ENCODE measurements around the gene SIL1.

The SIL1 gene

DNA sequence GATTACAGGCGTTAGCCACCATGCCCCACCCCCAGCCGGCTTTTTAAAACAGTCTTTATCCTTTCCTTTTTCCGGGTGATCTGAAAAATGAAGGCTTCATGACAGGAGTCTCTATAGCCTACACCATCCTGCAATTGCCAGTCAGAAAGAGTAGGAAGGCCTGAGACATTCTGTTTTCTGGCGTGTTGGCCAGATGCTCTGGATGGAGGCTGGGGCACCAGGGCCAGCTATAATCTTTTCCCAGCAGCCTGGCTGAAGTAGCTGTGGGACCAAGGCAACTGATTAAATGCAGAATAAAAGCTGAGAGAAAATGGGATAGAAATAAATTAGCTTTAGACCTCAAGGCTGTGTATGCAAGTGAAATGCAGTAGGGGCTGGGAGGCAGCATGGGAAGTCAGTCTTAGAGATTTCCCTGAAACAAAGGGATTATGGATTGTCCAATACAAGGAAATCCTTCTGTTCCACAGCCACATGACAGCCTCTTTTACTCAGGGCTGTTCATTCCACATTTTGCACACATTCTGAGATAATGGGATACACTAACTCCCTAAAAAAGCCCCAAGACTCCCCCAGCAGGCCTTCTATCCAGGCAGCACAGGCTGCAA lies 207.1 kb downstream of the SIL1 start:
- Histone ChIP-seq H3K36me3 (ENCODE audit: insufficient read depth, low read length) (no peaks in the 10 kb centered on the region), H3K4me1 (ENCODE audit: insufficient read depth, low read length) (no peaks in the 10 kb centered on the region), H3K9me3 (ENCODE audit: low read length) (no peaks in the 10 kb centered on the region), H2AFZ (ENCODE audit: low read depth, low read length) (no peak overlapping the region), H3K4me3 (ENCODE audit: low read length) (no peak overlapping the region), H3K27me3 (ENCODE audit: insufficient read depth, low read length) (no peaks in the 10 kb centered on the region)

DNA sequence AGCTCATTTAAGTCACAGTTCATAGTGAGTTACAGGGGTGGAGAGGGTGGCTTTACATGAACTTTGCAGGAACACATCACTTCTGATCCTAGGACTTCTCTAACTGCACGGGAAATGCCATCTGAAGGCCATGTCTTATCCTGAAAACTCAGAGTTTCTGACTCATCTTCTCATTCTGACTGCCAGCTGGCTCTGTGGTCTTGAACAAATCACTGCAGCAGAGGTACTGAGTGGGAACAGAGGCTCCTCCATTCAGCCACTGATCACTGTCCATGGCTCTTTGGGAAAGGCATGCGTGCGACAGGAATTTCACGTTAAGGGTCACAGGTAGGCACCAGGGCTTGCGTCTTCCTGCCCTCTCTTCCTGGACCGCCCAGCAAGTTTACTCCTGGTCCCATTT lies 208.4 kb downstream of the SIL1 start:
- Histone ChIP-seq H3K4me1 (ENCODE audit: insufficient read depth, low read length) (no peaks in the 10 kb centered on the region), H3K36me3 (ENCODE audit: insufficient read depth, low read length) (no peaks in the 10 kb centered on the region)

DNA sequence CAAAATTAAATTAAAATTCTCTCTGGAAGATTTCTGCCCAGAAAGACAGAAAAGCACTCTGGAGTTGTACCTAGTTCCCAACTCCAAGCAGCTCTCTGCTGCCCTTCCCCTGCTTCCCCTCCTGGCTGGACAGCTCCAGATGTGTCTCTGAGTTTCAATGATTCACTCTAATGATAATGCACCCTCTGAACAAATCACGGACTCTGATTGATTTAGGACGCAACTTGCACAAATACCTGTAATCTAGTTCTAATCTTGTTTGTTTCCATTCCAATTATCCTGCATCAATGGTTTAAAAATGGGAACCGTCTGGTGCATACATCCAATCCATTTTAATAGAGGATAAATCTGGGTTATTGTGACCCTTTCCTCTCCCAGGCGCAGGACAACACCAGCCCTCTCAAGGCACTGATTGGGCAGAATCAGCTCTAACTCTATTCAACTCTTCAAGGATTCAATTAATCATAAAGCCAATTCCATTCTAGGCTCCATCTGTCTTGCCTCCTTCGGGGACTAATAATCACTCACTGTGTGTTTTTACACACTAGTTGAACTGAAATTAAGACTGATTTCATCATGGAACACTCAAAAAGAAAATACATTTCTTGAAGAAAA lies 211.9 kb downstream of the SIL1 start:
- Histone ChIP-seq H3K9me3 (ENCODE audit: low read length) (no peaks in the 10 kb centered on the region), H3K27me3 (ENCODE audit: insufficient read depth, low read length) (no peaks in the 10 kb centered on the region), H3K4me3 (ENCODE audit: low read length) (no peak overlapping the region), H3K4me1 (ENCODE audit: insufficient read depth, low read length) (no peaks in the 10 kb centered on the region), H3K36me3 (ENCODE audit: insufficient read depth, low read length) (no peaks in the 10 kb centered on the region), H2AFZ (ENCODE audit: low read depth, low read length) (no peak overlapping the region)

More for the DNA sequence above, 208.4 kb downstream of the SIL1 start:
- no peaks in the 10 kb centered on the region for H3K9me3 ChIP-seq (ENCODE audit: low read length)
- no peak overlapping the region for H3K4me3 ChIP-seq (ENCODE audit: low read length)
- no peaks in the 10 kb centered on the region for H3K27me3 ChIP-seq (ENCODE audit: insufficient read depth, low read length)
- H2AFZ ChIP-seq (ENCODE audit: low read depth, low read length): no peak overlapping the region

DNA sequence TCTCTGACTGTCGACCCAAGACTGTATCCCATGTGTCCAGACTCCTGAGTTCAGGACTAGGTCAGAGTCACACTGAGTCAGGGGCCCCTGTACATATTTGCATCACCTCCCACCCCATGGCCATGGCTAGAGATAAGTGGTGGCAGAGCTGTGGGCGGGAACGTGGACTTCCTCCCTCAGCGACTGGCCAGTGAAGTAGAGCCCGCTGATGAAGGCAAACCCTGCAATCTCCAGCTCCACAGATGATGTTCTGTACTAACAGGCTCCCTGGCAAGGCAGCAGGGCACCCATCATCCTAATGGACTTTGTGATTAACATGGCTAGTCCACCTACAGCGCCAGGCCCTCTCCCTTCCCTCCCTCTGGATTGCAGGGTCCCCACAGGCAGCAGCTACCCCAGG lies 212.5 kb downstream of the SIL1 start:
- Histone ChIP-seq H3K9me3 (ENCODE audit: low read length) (no peaks in the 10 kb centered on the region), H2AFZ (ENCODE audit: low read depth, low read length) (no peak overlapping the region), H3K4me1 (ENCODE audit: insufficient read depth, low read length) (no peaks in the 10 kb centered on the region), H3K36me3 (ENCODE audit: insufficient read depth, low read length) (no peaks in the 10 kb centered on the region), H3K27me3 (ENCODE audit: insufficient read depth, low read length) (no peaks in the 10 kb centered on the region), H3K4me3 (ENCODE audit: low read length) (no peak overlapping the region)

DNA sequence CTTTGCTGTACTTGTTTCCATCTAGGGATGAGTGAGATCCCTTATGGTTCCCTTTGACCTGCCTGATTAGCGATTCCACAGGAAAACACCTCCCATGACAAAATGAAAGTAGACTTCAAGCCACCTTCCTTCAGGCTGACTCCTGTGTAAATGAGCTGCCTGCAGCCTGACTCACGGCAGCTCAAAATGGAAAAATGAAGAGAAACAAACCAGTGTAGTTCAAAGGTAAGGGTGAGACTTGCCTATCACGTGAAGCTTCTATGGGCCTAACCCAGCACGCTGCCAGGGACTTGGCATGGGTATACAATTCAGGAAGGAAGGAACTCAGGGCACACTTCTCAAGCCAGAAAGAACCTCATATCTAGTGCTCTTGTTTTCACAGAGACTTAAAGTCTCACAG lies 212.9 kb downstream of the SIL1 start:
- Histone ChIP-seq H3K9me3 (ENCODE audit: low read length) (no peaks in the 10 kb centered on the region), H3K36me3 (ENCODE audit: insufficient read depth, low read length) (no peaks in the 10 kb centered on the region), H3K4me1 (ENCODE audit: insufficient read depth, low read length) (no peaks in the 10 kb centered on the region), H2AFZ (ENCODE audit: low read depth, low read length) (no peak overlapping the region), H3K27me3 (ENCODE audit: insufficient read depth, low read length) (no peaks in the 10 kb centered on the region), H3K4me3 (ENCODE audit: low read length) (no peak overlapping the region)

DNA sequence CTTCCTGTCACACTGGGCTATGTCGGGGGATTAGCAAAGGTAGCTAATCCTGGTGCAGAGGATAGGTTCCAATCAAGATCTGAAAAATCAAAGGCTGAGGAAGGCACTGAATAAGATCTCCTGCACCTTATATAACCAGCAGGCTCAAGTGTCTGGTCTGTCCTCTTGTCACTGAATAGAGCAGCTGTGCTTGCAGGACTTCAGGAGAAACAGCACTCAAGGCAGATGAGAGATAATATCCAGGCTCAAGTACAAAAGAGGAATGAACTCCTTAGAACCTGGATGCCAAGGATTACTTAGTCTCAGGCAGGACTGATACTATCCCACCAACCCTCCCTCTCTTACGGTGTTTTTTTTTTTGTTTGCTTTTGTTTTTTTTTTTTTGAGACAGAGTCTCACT lies 214.2 kb downstream of the SIL1 start:
- no peaks in the 10 kb centered on the region for H3K27me3 ChIP-seq (ENCODE audit: insufficient read depth, low read length)
- no peaks in the 10 kb centered on the region for H3K4me1 ChIP-seq (ENCODE audit: insufficient read depth, low read length)
- H2AFZ ChIP-seq (ENCODE audit: low read depth, low read length): no peak overlapping the region
- no peaks in the 10 kb centered on the region for H3K9me3 ChIP-seq (ENCODE audit: low read length)
- no peaks in the 10 kb centered on the region for H3K36me3 ChIP-seq (ENCODE audit: insufficient read depth, low read length)
- H3K4me3 ChIP-seq (ENCODE audit: low read length): no peak overlapping the region

DNA sequence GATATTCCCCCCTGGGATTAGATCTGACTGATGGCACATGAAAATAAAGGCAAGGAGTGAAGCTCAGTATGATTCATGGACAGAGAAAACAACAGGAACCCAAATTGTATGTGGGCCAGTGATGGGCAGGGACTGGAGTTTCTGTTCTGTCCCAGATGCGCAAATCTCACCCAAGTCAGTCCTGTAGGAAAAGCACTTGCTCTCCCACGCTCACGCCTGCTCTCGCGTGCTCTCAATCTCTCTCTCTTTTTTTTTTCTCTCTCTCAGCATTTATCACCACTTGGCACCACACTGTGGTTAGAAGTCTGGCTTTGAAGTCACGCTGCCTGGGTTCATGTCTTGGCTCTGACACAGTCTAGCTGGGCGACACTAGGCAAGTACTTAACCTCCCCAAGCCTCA lies 216.6 kb downstream of the SIL1 start:
- Histone ChIP-seq H3K4me1 (ENCODE audit: insufficient read depth, low read length) (no peaks in the 10 kb centered on the region), H3K27me3 (ENCODE audit: insufficient read depth, low read length) (no peaks in the 10 kb centered on the region), H3K9me3 (ENCODE audit: low read length) (peaks cover 2% of the 10 kb centered on the region), H3K4me3 (ENCODE audit: low read length) (no peak overlapping the region), H2AFZ (ENCODE audit: low read depth, low read length) (no peak overlapping the region), H3K36me3 (ENCODE audit: insufficient read depth, low read length) (no peaks in the 10 kb centered on the region)

DNA sequence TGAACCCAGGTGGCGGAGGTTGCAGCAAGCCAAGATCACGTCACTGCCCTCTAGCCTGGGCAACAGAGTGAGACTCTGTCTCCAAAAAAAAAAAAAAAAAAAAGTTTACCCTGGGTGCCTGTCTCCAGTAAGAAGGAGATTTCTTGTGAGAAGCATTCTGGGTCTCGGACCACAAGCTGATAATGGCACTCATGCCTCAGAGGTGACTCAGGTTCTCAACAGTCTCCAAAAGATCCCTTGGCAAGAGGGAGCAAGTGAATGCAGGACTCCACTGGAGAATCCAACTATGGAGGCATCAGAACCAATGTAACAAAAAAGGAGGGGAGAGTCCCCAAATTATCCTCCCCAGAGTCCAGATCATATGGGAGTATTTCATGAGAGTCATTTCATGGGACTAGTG lies 217.0 kb downstream of the SIL1 start:
- Histone ChIP-seq H3K27me3 (ENCODE audit: insufficient read depth, low read length) (no peaks in the 10 kb centered on the region), H2AFZ (ENCODE audit: low read depth, low read length) (no peak overlapping the region), H3K9me3 (ENCODE audit: low read length) (peaks cover 2% of the 10 kb centered on the region), H3K4me3 (ENCODE audit: low read length) (no peak overlapping the region), H3K36me3 (ENCODE audit: insufficient read depth, low read length) (no peaks in the 10 kb centered on the region), H3K4me1 (ENCODE audit: insufficient read depth, low read length) (no peaks in the 10 kb centered on the region)

DNA sequence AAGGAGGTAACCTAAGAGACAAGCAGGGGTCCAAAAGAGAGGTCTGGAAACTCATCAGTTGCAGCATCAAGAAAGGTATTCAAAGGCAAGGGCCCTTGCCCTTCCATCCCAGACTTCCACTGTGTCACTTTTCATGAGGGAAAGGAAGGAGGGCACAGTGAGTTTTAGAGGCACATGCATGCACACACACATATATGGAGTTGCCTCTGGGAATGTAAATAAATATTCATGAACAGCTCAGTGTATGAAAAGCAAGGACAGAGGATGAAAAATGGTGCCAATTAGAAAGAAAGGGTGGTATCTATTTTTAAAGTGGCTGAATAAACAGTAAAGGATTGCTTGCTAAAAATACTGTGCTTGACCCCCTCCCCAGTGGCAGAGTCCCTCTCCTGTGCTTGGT lies 217.7 kb downstream of the SIL1 start:
- H3K27me3 ChIP-seq (ENCODE audit: insufficient read depth, low read length): no peaks in the 10 kb centered on the region
- no peak overlapping the region for H2AFZ ChIP-seq (ENCODE audit: low read depth, low read length)
- no peaks in the 10 kb centered on the region for H3K4me1 ChIP-seq (ENCODE audit: insufficient read depth, low read length)
- H3K9me3 ChIP-seq (ENCODE audit: low read length): peaks cover 2% of the 10 kb centered on the region
- no peak overlapping the region for H3K4me3 ChIP-seq (ENCODE audit: low read length)
- no peaks in the 10 kb centered on the region for H3K36me3 ChIP-seq (ENCODE audit: insufficient read depth, low read length)

DNA sequence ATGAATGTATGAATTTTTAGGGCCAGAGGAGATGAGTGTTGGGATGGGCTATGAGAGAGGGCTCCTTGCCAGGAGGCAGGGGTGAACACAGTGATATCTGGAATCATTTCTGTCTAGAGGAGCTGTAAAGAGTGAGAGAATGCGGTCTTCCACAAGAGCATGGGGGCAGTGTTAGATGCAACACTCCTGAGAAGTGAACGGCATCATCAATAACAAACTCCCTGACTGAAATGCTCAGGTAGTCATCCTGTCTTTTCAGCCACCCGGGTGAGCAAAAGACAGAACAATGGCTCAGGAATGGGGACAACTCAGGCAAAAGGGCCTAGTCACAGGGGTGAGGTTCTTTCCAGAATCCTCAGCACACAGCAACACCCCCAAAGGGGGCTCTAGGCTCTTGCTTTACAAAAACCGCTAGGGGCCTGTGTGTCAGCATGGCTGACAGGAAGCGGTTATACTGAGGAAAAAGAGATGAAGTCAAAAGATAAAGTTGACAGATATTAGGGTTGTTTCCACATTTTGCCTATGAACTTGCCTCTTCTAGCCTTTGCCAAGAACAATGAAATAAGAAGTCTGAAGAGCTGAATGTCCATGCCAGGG lies 218.4 kb downstream of the SIL1 start:
- Histone ChIP-seq H3K4me1 (ENCODE audit: insufficient read depth, low read length) (no peaks in the 10 kb centered on the region), H2AFZ (ENCODE audit: low read depth, low read length) (no peak overlapping the region), H3K9me3 (ENCODE audit: low read length) (peaks cover 2% of the 10 kb centered on the region), H3K36me3 (ENCODE audit: insufficient read depth, low read length) (no peaks in the 10 kb centered on the region), H3K4me3 (ENCODE audit: low read length) (no peak overlapping the region), H3K27me3 (ENCODE audit: insufficient read depth, low read length) (no peaks in the 10 kb centered on the region)

DNA sequence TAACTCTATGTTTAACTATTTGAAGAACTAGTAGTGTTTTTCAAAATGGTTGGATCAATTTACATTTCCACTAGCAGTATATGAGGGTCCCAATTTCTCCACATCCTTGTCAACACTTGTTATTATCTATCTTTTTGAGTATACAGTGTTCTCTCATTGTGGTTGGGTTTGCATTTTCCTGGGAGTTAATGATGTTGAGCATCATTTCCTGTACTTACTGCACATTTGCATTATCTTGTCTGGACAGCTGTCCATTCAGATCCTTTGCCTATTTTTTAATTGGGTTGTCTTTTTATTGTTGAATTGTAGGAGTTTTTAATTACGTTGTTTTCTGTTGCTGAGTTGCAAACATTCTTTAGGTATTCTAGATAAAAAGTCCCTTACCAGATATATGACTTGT lies 219.6 kb downstream of the SIL1 start:
- Histone ChIP-seq H3K36me3 (ENCODE audit: insufficient read depth, low read length) (no peaks in the 10 kb centered on the region), H2AFZ (ENCODE audit: low read depth, low read length) (no peak overlapping the region), H3K4me3 (ENCODE audit: low read length) (no peak overlapping the region), H3K4me1 (ENCODE audit: insufficient read depth, low read length) (peaks cover 11% of the 10 kb centered on the region), H3K9me3 (ENCODE audit: low read length) (peaks cover 2% of the 10 kb centered on the region), H3K27me3 (ENCODE audit: insufficient read depth, low read length) (no peaks in the 10 kb centered on the region)

DNA sequence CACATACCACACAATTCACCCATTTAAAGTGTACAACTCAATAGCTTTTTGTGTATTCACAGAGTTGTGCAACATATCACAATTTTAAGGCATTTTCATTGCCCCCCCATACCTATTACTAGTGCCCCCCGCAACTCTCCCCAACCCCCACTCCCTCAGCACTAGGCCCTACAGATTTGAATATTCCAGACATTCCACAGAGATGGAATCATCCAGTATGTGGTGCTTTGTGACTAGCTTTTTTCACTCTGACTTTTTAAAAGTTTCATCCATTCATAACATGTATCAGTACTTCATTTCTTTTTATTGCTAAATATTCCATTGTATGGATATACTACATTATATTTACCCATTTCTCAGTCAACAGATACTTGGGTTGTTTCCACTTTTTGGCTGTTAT lies 220.1 kb downstream of the SIL1 start:
- Histone ChIP-seq H3K36me3 (ENCODE audit: insufficient read depth, low read length) (no peaks in the 10 kb centered on the region), H3K27me3 (ENCODE audit: insufficient read depth, low read length) (no peaks in the 10 kb centered on the region), H3K4me1 (ENCODE audit: insufficient read depth, low read length) (peaks cover 12% of the 10 kb centered on the region), H3K4me3 (ENCODE audit: low read length) (no peak overlapping the region), H2AFZ (ENCODE audit: low read depth, low read length) (no peak overlapping the region), H3K9me3 (ENCODE audit: low read length) (peaks cover 2% of the 10 kb centered on the region)

DNA sequence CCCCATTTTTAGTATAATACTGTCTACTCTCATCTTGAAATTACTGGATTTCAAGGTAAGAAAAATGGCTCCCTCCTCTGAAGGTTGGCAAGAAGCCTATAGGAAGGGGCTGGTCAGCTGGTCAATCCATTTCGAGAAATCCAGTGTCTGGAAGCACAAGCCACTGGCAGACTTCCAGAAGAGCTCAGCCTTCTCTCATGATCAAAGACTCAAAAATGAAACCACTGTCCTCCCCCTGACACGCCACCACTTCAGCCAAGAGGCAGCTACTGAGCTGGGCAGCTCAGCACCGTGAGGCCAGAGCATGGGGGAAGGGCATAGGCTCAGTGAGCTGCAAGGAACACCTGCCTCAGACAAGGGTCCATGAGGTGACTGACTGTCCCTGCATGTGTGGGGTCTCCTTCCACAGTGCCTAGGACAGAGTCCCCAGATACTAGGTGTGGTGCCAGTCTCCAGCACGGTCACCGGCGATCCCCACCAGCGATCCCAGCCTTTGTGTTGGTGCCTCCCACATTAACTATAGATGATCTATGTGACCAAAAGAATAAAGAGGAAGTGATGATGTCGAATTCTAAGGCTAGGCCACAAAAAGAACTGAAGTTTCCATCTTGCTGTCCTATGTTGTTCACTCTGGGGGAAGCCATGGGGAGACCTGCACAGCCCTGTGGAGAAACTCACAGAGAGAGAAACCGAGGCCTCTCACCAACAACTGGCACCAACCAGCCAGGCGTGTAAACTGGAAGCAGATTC lies 222.9 kb downstream of the SIL1 start:
- Histone ChIP-seq H3K4me3 (ENCODE audit: low read length) (no peak overlapping the region), H3K4me1 (ENCODE audit: insufficient read depth, low read length) (peaks cover 12% of the 10 kb centered on the region), H2AFZ (ENCODE audit: low read depth, low read length) (no peak overlapping the region)

More for the DNA sequence above, 222.9 kb downstream of the SIL1 start:
- Histone ChIP-seq H3K27me3 (ENCODE audit: insufficient read depth, low read length) (no peaks in the 10 kb centered on the region), H3K9me3 (ENCODE audit: low read length) (peaks cover 2% of the 10 kb centered on the region), H3K36me3 (ENCODE audit: insufficient read depth, low read length) (no peaks in the 10 kb centered on the region)
